Peyer's patch (tissue), 4 donors: ENCODE data around the gene ACOT6.

Experiments
- POLR2A ChIP-seq, 2 donors: fragments of 450-650 bp; IDR thresholded peaks; one replicate each; pipeline ENCODE4 v1.5.1; 2017; ENCODE audit warnings: antibody characterized with exemption in 2 of 2, mild to moderate bottlenecking in 2 of 2, moderate library complexity in 2 of 2
- TF ChIP-seq, protein P1 (sequence below), 6 experiments: fragments of 450-650 bp in 4 of 6; fragments of 200-600 bp in 2 of 6; sonication (generic) in 1 of 6; IDR thresholded peaks; one replicate each; pipeline ENCODE4 v1.5.1; 2017 to 2019; ENCODE audit warnings: antibody characterized with exemption in 6 of 6, mild to moderate bottlenecking in 3 of 6, moderate library complexity in 1 of 6

DNA sequence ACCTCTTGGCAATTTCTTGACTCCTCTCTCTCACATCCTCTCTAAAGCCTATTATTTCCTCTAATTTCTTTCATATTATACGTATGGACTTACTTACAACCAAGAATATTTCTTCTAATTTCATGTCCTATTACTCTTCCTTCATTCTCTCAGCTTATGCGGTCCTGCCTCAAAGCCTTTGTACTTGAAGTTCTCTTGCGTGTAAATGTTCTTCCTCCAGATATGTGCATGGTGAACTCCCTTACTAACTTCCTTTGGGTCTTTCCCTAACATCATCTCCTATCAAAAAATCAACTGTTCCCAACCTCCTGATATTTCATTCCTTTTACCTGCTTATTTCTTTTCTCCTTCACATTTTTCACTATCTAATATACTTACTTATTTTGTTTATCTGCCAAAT is 55.5 kb downstream of the ACOT6 start:
- TF ChIP-seq, protein P1, sequence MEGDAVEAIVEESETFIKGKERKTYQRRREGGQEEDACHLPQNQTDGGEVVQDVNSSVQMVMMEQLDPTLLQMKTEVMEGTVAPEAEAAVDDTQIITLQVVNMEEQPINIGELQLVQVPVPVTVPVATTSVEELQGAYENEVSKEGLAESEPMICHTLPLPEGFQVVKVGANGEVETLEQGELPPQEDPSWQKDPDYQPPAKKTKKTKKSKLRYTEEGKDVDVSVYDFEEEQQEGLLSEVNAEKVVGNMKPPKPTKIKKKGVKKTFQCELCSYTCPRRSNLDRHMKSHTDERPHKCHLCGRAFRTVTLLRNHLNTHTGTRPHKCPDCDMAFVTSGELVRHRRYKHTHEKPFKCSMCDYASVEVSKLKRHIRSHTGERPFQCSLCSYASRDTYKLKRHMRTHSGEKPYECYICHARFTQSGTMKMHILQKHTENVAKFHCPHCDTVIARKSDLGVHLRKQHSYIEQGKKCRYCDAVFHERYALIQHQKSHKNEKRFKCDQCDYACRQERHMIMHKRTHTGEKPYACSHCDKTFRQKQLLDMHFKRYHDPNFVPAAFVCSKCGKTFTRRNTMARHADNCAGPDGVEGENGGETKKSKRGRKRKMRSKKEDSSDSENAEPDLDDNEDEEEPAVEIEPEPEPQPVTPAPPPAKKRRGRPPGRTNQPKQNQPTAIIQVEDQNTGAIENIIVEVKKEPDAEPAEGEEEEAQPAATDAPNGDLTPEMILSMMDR (IDR thresholded peaks at IDR 0.05), result no peak
- no peak for TF ChIP-seq POLR2A (IDR thresholded peaks at IDR 0.05)
